Esophagus muscularis mucosa (tissue), 4 donors: ENCODE results near the gene CLEC3B. TPM values are rescaled to one million over a fixed set of nuclear protein-coding genes. Genes with fewer than 3 reads are reported as not detected.

Experiments
- DNase-seq: peaks from one replicate; pipeline ENCODE4 v3.0.0-alpha.2; 2017; ENCODE audit errors: extremely low spot score
- H3K27ac ChIP-seq, 4 donors: fragments of 200-600 bp; sonication (generic); replicated peaks in 1 of 4; 1 replicate in 3 of 4; 2 replicates in 1 of 4; pipeline ENCODE4 v1.5.1; 2016 to 2019; ENCODE audit warnings: mild to moderate bottlenecking in 1 of 4
- H3K27me3 ChIP-seq, 4 donors: fragments of 200-600 bp; sonication (generic); one replicate each; pipeline versions ENCODE4 v1.5.1 to v1.6.0; 2016 to 2019
- H3K36me3 ChIP-seq, 4 donors: fragments of 200-600 bp; sonication (generic); one replicate each; pipeline ENCODE4 v1.5.1; 2016 to 2019
- H3K4me1 ChIP-seq, 4 donors: fragments of 200-600 bp; sonication (generic); one replicate each; pipeline ENCODE4 v1.5.1; 2016 to 2019
- H3K4me3 ChIP-seq, 4 donors: fragments of 200-600 bp; sonication (generic); 1 replicate in 2 of 4; 2 replicates in 2 of 4; pipeline ENCODE4 v1.5.1; 2016 to 2019; ENCODE audit warnings: mild to moderate bottlenecking in 4 of 4, moderate library complexity in 1 of 4
- H3K9me3 ChIP-seq, 4 donors: fragments of 200-600 bp; sonication (generic); 1 replicate in 3 of 4; 2 replicates in 1 of 4; pipeline ENCODE4 v1.5.1; 2016 to 2019
- CTCF ChIP-seq, 3 experiments: fragments of 200-600 bp in 2 of 3; fragments of 450-650 bp in 1 of 3; sonication (generic) in 2 of 3; IDR thresholded peaks; one replicate each; pipeline ENCODE4 v1.5.1; 2017 to 2019; ENCODE audit warnings: antibody characterized with exemption in 3 of 3, mild to moderate bottlenecking in 2 of 3, moderate library complexity in 1 of 3
- EP300 ChIP-seq: sonication (generic); formaldehyde crosslinking; IDR thresholded peaks from one replicate; pipeline ENCODE4 v1.6.1; 2017; ENCODE audit warnings: antibody characterized with exemption
- POLR2A ChIP-seq: fragments of 450-650 bp; IDR thresholded peaks from one replicate; pipeline ENCODE4 v1.6.1; 2017; ENCODE audit warnings: antibody characterized with exemption, moderate library complexity, mild to moderate bottlenecking, low read depth
- POLR2AphosphoS5 ChIP-seq, 2 donors: sonication (generic); formaldehyde crosslinking; IDR thresholded peaks; one replicate each; pipeline ENCODE4 v1.6.1; 2017; ENCODE audit warnings: antibody characterized with exemption in 2 of 2
- WGBS: methylation state at CpG from one replicate; pipeline ENCODE4 v1.1.5; 2018; 5-methylcytosine and 5-hydroxymethylcytosine counted together
- intact Hi-C: fragments of 100-400 bp; cut with DNase I; formaldehyde crosslinking; loops from one replicate; pipeline ENCODE4 v1.15.1; 2023
- total RNA-seq, 4 donors: library from RNA; depleted of rRNA; stranded (reverse); fragments of >200 nt; gene quantifications; one replicate each; pipeline versions ENCODE4 v1.1.0 to v1.2.1, GENCODE V29; 2016

CLEC3B gene
- total RNA-seq, 4 donors from 2014 or later: 47.1 to 144 (median 75.1) TPM

GRCh38 chr3:45012577-45012976 lies 13.5 kb upstream of the CLEC3B start:
- 91% methylated on average over 4 of the region's 4 CpGs for WGBS
- DNase-seq: no peak
- peaks cover 40 to 53% (median 50%) of the 10 kb centered on the region in 4 donors for H3K4me1 ChIP-seq

GRCh38 chr3:45016916-45017315 lies 9.2 kb upstream of the CLEC3B start:
- WGBS: 68% methylated on average over 2 of the region's 2 CpGs
- peaks cover 0 to 19% (median 4%) of the 10 kb centered on the region in 4 donors for H3K36me3 ChIP-seq
- peaks cover 28 to 47% (median 34%) of the 10 kb centered on the region in 4 donors for H3K4me1 ChIP-seq
- no peaks in the 10 kb centered on the region for H3K27me3 ChIP-seq
- H3K9me3 ChIP-seq: no peaks in the 10 kb centered on the region
- H3K4me3 ChIP-seq: no peak overlapping the region
- intact Hi-C loops: no loop called here
- no peak overlapping the region for H3K27ac ChIP-seq
- DNase-seq: no peak
- no peak for TF ChIP-seq POLR2A
- no peak for TF ChIP-seq POLR2AphosphoS5 (IDR thresholded peaks at IDR 0.05)
- TF ChIP-seq CTCF (IDR thresholded peaks at IDR 0.05): no peak
- no peak for TF ChIP-seq EP300

More at GRCh38 chr3:45012577-45012976, 13.5 kb upstream of the CLEC3B start:
- TF ChIP-seq POLR2A: no peak
- no peak for TF ChIP-seq POLR2AphosphoS5 (IDR thresholded peaks at IDR 0.05)
- no peak for TF ChIP-seq EP300
- TF ChIP-seq CTCF (IDR thresholded peaks at IDR 0.05): no peak
- no peaks in the 10 kb centered on the region for H3K9me3 ChIP-seq
- H3K4me3 ChIP-seq: no peak overlapping the region
- H3K27ac ChIP-seq: peak overlapping the region; percentile 73 to 85 (median 82)
- intact Hi-C loops: no loop called here
- peaks cover 0 to 40% (median 19%) of the 10 kb centered on the region in 4 donors for H3K36me3 ChIP-seq
- H3K27me3 ChIP-seq: no peaks in the 10 kb centered on the region

DNA sequence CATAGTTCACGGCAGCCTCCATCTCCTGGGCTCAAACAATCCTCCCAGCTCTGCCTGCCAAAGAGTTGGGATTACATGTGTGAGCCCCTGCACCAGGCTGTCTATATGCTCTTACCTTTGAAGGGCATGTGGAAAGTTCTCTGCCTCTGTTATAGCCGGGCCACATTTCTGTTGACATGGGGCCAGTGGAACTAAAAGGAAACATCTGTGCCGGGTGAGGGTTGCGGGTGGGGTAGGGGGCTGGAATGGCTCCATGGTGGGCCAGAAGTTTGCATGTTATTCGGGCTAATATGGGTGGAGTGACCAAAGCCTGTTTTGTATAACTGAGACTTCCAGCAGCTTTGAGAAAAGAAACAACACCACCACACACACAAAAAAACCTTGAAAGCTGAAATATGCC lies 8.3 kb upstream of the CLEC3B start:
- Histone ChIP-seq H3K4me1 (peaks cover 19 to 41% (median 29%) of the 10 kb centered on the region in 4 donors), H3K9me3 (no peaks in the 10 kb centered on the region), H3K27me3 (no peaks in the 10 kb centered on the region), H3K36me3 (peaks cover 0 to 19% (median 4%) of the 10 kb centered on the region in 4 donors), H3K27ac (no peak overlapping the region), H3K4me3 (no peak overlapping the region)
- TF ChIP-seq POLR2AphosphoS5 (IDR thresholded peaks at IDR 0.05) (no peak), POLR2A (no peak), EP300 (no peak), CTCF (IDR thresholded peaks at IDR 0.05) (no peak)
- 43% methylated on average over 5 of the region's 5 CpGs for WGBS
- no peak for DNase-seq
- intact Hi-C loops: no loop called here

DNA sequence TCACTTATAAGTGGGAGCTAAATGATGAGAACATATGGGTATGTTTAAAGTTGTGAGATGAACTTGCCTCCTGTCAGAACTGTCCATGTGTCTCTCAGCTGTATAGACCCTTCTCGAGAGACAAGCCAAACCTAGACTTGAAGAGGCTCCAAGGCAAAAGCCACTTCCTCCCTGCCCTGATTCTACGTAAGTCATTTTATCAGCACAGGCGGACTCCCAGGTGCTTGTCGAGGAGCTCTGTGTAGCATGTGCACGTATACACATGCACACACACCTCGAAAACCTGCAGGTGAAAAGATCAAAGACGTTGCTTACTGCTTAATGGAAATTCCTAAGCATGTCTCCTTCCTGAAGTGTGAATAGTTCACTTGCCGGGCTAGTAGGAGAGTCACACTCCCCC lies 5.6 kb upstream of the CLEC3B start:
- no peak for DNase-seq
- peaks cover 27 to 42% (median 31%) of the 10 kb centered on the region in 4 donors for H3K4me1 ChIP-seq
- H3K36me3 ChIP-seq: peaks cover 0 to 4% (median 0%) of the 10 kb centered on the region in 4 donors
- TF ChIP-seq POLR2A (no peak), CTCF (IDR thresholded peaks at IDR 0.05) (no peak), POLR2AphosphoS5 (IDR thresholded peaks at IDR 0.05) (no peak), EP300 (no peak)
- 79% methylated on average over 8 of the region's 8 CpGs for WGBS
- intact Hi-C loops: no loop called here
- H3K27me3 ChIP-seq: no peaks in the 10 kb centered on the region
- H3K4me3 ChIP-seq: no peak overlapping the region
- H3K9me3 ChIP-seq: no peaks in the 10 kb centered on the region
- no peak overlapping the region for H3K27ac ChIP-seq
